HL-60 (cell line): ENCODE data around the gene MFSD6.

ENCODE experiments used
- DNase-seq, 2 experiments: peaks; one replicate each; pipeline ENCODE4 v3.0.0-alpha.2; 2010 to 2020; ENCODE audit warnings: low read depth in 1 of 2, low spot score in 1 of 2
- H3K27ac ChIP-seq: fragments of 250-450 bp; sonication (Bioruptor Pico); replicated peaks from 2 replicates; pipeline ENCODE4 v1.5.1; 2020; ENCODE audit warnings: mild to moderate bottlenecking, moderate library complexity
- H3K27me3 ChIP-seq: fragments of 250-450 bp; sonication (Bioruptor Pico); 2 replicates; pipeline ENCODE4 v1.5.1; 2021; ENCODE audit warnings: mild to moderate bottlenecking, moderate library complexity; ENCODE audit not compliant: insufficient read depth, poor library complexity, severe bottlenecking
- H3K4me3 ChIP-seq: replicated peaks from 2 replicates; pipeline ENCODE4 v1.5.1; 2011; ENCODE audit warnings: mild to moderate bottlenecking, control low read depth, low read length; ENCODE audit not compliant: insufficient read depth
- GABPA ChIP-seq: IDR thresholded peaks from 2 replicates; pipeline ENCODE4 v1.6.1; 2012; ENCODE audit warnings: low read depth
- POLR2AphosphoS5 ChIP-seq: IDR thresholded peaks from 2 replicates; pipeline ENCODE4 v1.6.1; 2012; ENCODE audit warnings: low read depth
- SPI1 ChIP-seq: IDR thresholded peaks from 2 replicates; pipeline ENCODE4 v1.6.1; 2012; ENCODE audit warnings: low read depth, mild to moderate bottlenecking, borderline replicate concordance
- TF ChIP-seq, protein P1 (sequence below): IDR thresholded peaks from one replicate; pipeline ENCODE4 v1.5.1; 2011; ENCODE audit warnings: low read length, control low read depth, inconsistent platforms; ENCODE audit not compliant: insufficient read depth
- TF ChIP-seq, protein P2 (sequence below): IDR thresholded peaks from 2 replicates; pipeline ENCODE4 v1.6.1; 2012; ENCODE audit warnings: low read depth; ENCODE audit not compliant: insufficient replicate concordance

The MFSD6 gene

DNA sequence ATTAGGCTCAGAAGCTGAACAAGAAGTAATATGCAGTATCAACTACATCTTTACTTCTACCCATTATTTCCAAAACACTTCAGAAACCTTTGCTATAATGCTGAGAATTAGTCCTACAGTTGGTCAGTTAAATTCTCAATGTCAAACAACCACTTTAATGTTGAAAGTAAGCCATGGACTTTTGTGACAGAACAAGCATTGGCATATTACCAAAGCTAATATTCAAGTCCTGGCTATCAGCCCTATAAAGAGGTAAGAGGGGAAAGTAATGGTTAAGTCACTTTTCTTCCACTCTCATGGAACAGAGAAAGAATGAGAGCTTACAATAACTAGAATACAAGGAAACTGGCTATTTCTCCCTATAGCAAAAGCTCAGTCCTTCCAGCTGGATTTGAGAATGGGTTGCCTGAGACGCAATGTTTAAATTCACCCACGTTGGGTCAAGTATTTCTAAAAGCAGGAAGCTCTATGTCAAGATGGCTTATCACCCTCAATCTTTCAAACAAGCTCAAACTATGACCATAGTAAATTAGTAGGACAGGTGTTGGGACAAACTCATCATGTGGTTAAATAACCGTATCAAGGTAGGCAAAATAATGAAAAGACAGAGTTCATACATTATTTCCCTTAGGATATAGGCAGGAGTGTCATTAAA lies 31.4 kb upstream of the MFSD6 start:
- Histone ChIP-seq H3K27me3 (no peaks in the 10 kb centered on the region), H3K4me3 (no peak overlapping the region), H3K27ac (no peak overlapping the region)
- TF ChIP-seq GABPA (no peak), POLR2AphosphoS5 (no peak), SPI1 (no peak)
- TF ChIP-seq, protein P1, sequence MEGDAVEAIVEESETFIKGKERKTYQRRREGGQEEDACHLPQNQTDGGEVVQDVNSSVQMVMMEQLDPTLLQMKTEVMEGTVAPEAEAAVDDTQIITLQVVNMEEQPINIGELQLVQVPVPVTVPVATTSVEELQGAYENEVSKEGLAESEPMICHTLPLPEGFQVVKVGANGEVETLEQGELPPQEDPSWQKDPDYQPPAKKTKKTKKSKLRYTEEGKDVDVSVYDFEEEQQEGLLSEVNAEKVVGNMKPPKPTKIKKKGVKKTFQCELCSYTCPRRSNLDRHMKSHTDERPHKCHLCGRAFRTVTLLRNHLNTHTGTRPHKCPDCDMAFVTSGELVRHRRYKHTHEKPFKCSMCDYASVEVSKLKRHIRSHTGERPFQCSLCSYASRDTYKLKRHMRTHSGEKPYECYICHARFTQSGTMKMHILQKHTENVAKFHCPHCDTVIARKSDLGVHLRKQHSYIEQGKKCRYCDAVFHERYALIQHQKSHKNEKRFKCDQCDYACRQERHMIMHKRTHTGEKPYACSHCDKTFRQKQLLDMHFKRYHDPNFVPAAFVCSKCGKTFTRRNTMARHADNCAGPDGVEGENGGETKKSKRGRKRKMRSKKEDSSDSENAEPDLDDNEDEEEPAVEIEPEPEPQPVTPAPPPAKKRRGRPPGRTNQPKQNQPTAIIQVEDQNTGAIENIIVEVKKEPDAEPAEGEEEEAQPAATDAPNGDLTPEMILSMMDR, result no peak
- TF ChIP-seq, protein P2, sequence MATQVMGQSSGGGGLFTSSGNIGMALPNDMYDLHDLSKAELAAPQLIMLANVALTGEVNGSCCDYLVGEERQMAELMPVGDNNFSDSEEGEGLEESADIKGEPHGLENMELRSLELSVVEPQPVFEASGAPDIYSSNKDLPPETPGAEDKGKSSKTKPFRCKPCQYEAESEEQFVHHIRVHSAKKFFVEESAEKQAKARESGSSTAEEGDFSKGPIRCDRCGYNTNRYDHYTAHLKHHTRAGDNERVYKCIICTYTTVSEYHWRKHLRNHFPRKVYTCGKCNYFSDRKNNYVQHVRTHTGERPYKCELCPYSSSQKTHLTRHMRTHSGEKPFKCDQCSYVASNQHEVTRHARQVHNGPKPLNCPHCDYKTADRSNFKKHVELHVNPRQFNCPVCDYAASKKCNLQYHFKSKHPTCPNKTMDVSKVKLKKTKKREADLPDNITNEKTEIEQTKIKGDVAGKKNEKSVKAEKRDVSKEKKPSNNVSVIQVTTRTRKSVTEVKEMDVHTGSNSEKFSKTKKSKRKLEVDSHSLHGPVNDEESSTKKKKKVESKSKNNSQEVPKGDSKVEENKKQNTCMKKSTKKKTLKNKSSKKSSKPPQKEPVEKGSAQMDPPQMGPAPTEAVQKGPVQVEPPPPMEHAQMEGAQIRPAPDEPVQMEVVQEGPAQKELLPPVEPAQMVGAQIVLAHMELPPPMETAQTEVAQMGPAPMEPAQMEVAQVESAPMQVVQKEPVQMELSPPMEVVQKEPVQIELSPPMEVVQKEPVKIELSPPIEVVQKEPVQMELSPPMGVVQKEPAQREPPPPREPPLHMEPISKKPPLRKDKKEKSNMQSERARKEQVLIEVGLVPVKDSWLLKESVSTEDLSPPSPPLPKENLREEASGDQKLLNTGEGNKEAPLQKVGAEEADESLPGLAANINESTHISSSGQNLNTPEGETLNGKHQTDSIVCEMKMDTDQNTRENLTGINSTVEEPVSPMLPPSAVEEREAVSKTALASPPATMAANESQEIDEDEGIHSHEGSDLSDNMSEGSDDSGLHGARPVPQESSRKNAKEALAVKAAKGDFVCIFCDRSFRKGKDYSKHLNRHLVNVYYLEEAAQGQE, result no peak
- DNase-seq, result no peak

DNA sequence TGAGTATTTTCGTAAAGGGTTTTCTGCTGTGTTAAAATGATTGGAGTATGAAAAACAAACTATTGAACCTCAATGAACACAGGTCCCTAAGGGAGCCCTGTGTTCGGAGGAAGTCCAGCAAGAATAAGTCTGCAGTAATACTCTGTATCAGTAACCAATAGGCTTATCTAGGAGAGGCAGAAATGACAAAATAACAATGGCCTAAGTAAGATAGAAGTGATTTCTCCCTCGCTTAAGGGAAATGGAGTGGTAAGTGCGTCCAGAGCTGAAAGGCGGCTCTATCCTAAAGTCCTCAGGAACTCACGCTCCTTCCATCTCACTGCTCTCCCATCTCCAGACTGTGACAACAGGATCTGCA lies 29.3 kb upstream of the MFSD6 start:
- H3K4me3 ChIP-seq, result no peak overlapping the region
- H3K27me3 ChIP-seq, result no peaks in the 10 kb centered on the region
- no peak overlapping the region for H3K27ac ChIP-seq
- DNase-seq, result no peak
- TF ChIP-seq POLR2AphosphoS5, result no peak
- no peak for TF ChIP-seq SPI1
- TF ChIP-seq, protein P2, result no peak
- TF ChIP-seq, protein P1, result no peak
- TF ChIP-seq GABPA, result no peak

DNA sequence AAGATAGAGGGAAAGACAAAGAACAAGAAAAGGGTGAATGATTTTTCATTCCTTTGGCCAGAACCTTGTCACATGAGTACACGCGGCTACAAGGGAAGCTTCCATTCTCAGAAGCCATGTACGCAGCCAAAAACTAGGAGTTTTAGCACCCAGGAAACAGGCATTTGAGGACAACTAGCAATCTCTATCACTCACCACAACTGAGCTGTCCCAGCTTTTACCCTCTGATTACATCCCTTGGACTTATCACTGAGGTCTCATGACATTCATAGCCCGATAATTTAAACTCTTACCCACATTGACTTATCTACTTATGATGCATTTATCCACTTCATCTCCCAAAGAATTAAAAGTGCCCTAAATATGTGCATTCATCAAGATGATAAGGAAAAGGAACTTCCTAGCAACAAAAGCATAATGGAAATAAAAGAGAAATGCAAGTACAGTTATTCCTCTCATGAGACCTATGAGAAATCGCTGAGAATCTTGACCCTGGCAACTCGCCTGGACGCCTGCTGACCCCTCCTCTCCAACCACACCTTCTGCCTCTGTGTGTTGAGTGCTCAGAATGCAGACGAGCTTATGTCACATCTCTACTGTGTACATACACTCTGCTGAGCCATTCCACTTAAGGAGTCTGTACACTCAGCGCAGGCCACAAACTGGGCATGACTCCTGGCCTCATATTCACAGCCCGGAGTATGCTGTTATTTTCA lies 28.7 kb upstream of the MFSD6 start:
- Histone ChIP-seq H3K4me3 (no peak overlapping the region), H3K27ac (no peak overlapping the region), H3K27me3 (no peaks in the 10 kb centered on the region)
- no peak for DNase-seq
- TF ChIP-seq, protein P2, result no peak
- TF ChIP-seq, protein P1, result no peak
- TF ChIP-seq SPI1, result no peak
- no peak for TF ChIP-seq GABPA
- no peak for TF ChIP-seq POLR2AphosphoS5
